ENCODE results near the gene OR8D1. TPM values are rescaled to one million over a fixed set of nuclear protein-coding genes. Genes with fewer than 3 reads are reported as not detected.

Gene OR8D1
- total RNA-seq, 1 experiment from 2014 or later: not detected

DNA sequence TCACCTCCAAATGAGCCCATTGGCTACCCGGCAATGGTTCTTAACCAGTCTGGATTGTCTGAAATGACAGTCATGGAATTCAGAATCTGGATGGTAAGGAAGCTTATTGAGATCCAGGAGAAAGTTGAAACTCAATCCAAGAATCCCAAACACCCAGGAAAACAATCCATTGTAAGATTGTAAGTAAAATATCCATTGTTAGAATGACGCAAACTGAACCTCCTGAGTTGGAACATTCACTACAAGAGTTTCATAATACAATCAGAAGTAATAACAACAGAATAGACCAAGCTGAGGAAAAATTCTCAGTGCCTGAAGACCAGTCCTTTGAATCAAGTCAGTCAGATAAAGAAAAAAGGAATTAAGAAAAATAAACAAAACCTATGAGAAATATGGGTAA is 35.5 kb downstream of the OR8D1 start:
- H3K4me2 ChIP-seq (ENCODE audit: low read length): no peak overlapping the region
- intact Hi-C loops (cut with micrococcal nuclease): no loop called here

More for the DNA sequence above, 35.5 kb downstream of the OR8D1 start:
- TF ChIP-seq, protein P1, sequence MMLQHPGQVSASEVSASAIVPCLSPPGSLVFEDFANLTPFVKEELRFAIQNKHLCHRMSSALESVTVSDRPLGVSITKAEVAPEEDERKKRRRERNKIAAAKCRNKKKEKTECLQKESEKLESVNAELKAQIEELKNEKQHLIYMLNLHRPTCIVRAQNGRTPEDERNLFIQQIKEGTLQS (IDR thresholded peaks at IDR 0.05): no peak
- TF ChIP-seq JUND (IDR thresholded peaks at IDR 0.05): no peak
- TF ChIP-seq CEBPB (IDR thresholded peaks at IDR 0.05; ENCODE audit: low read depth): no peak
- TF ChIP-seq EZH2phosphoT487 (IDR thresholded peaks at IDR 0.05; ENCODE audit: borderline replicate concordance): no peak
- TF ChIP-seq CBX3 (IDR thresholded peaks at IDR 0.05; ENCODE audit: low read depth): no peak
- no peak for TF ChIP-seq FOSL1 (IDR thresholded peaks at IDR 0.05; ENCODE audit: low read depth)
- TF ChIP-seq ZBTB33 (IDR thresholded peaks at IDR 0.05; ENCODE audit: extremely low read depth, insufficient replicate concordance, low read length): no peak
- no peak for TF ChIP-seq TCF7L2 (IDR thresholded peaks at IDR 0.05; ENCODE audit: borderline replicate concordance, extremely low read depth, insufficient read depth, insufficient read length)
- TF ChIP-seq SRF (IDR thresholded peaks at IDR 0.05; ENCODE audit: low read depth): no peak
- TF ChIP-seq POLR2A (IDR thresholded peaks at IDR 0.05; ENCODE audit: borderline replicate concordance, extremely low read depth, insufficient read depth, insufficient read length): no peak
- no peak for TF ChIP-seq CTCF (IDR thresholded peaks at IDR 0.05 in 2 of 3, conservative IDR thresholded peaks at IDR 0.05 in 1 of 3; ENCODE audit: borderline replicate concordance in 1 of 3, insufficient read depth in 1 of 3, low read depth in 2 of 3, low read length in 2 of 3)
- no peak for TF ChIP-seq EZH2 (IDR thresholded peaks at IDR 0.05)
- no peak for TF ChIP-seq ZFX (IDR thresholded peaks at IDR 0.05)
- no peak for TF ChIP-seq ZNF274 (IDR thresholded peaks at IDR 0.05; ENCODE audit: low read depth, low read length)
- TF ChIP-seq POLR2AphosphoS5 (IDR thresholded peaks at IDR 0.05; ENCODE audit: low read depth, low read length): no peak
- TF ChIP-seq ELF1 (IDR thresholded peaks at IDR 0.05; ENCODE audit: borderline replicate concordance, low read depth): no peak
- TF ChIP-seq EGR1 (IDR thresholded peaks at IDR 0.05; ENCODE audit: low read depth): no peak
- ChIA-PET POLR2A (no interaction called here), CTCF (interaction anchor here (1.0 to 2.0 kb wide), 2 partner anchors 207 to 208 kb away, joined by 5 to 11 read pairs; no protein-coding TSS in a partner anchor), RAD21 (ENCODE audit: low non-redundant PET in 1 of 2, low total read pairs in 2 of 2, uncharacterized antibody in 2 of 2, unreplicated experiment in 2 of 2) (no interaction called here)
- Histone ChIP-seq H3K9me3 (ENCODE audit: control insufficient read depth in 1 of 2, insufficient read depth in 1 of 2, low read depth in 1 of 2, low read length in 2 of 2) (no peaks in the 10 kb centered on the region), H3K36me3 (ENCODE audit: control insufficient read depth in 1 of 2, insufficient read depth in 2 of 2, low read length in 2 of 2) (no peaks in the 10 kb centered on the region), H3K4me3 (replicated peaks in 1 of 2; ENCODE audit: low read depth in 1 of 2, low read length in 2 of 2) (no peak overlapping the region), H4K20me1 (ENCODE audit: insufficient read depth) (no peaks in the 10 kb centered on the region), H3K79me2 (ENCODE audit: insufficient read depth, low read length) (no peaks in the 10 kb centered on the region), H3K9ac (ENCODE audit: low read length) (no peak overlapping the region), H2AFZ (ENCODE audit: low read depth, low read length, poor library complexity, severe bottlenecking) (no peak overlapping the region), H3K27ac (ENCODE audit: low read depth, low read length) (no peak overlapping the region), H3K4me1 (ENCODE audit: control insufficient read depth in 1 of 2, insufficient read depth in 2 of 2, low read length in 2 of 2) (no peaks in the 10 kb centered on the region), H3K27me3 (ENCODE audit: insufficient read depth, low read length) (no peaks in the 10 kb centered on the region), H3K9me2 (ENCODE audit: insufficient read depth) (no peaks in the 10 kb centered on the region)
- DNase-seq (ENCODE audit: low read depth, low spot score): no peak
- no TSS peak for BruUV-seq (replicated peaks)
- no peak for ATAC-seq
